ENCODE data around the gene DCTN4.

Gene DCTN4

DNA sequence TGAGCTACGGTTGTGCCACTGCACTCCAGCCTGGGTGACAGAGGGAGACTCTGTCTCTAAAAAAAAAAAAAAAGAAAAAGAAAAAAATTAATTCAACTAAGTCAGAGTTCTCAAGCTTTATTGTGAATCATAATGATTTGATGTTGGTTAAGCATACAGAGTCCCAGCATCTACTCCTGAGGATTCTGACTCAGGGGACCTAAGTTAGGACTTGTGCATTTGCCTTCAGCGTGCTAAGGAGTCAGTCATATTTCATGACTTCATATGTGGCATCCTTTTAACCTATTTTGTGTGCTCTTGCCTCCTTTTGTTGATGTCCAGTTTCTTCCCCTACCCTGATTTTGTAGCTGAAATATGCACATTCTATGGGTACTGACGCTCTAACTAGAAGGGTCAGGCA is 94.9 kb downstream of the DCTN4 start:
- DNase-seq, result no peak

DNA sequence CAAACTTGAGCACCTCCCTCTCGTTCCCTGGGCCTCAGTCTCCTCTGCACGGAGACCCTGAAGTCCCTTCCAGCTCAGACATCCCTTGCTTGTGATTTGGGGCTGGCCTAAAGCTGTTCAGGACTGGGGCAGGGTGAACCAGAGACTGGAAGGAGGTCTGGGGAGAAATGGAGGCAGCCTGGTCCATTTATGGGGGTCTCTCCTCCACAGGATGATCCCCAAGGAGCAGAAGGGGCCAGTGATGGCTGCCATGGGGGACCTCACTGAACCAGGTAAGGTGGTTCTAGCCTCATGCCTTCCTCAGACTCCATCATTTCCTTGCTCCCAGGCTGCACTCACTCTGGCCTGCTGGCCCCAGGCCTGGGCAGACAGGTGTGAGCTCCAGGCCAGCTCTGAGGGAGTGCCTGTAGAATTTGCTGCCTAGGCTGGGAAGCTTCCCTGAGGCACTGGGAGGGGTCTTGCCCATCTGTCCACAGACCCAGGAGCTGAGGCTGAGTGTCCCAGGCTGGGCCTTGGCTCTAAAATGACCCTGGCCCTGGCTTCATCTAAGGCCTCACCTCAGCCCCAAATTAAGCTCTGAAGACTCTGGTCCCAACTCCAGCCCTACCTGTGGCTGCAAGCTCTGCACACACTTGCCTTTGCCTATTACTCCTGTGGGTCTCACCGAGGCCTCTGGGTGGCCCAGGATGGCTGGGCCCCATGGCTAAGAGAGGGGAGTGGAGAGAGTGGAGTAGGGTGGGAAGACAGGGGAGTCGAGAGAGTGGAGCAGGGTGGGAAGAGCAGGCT is 95.9 kb downstream of the DCTN4 start:
- DNase-seq, result no peak

DNA sequence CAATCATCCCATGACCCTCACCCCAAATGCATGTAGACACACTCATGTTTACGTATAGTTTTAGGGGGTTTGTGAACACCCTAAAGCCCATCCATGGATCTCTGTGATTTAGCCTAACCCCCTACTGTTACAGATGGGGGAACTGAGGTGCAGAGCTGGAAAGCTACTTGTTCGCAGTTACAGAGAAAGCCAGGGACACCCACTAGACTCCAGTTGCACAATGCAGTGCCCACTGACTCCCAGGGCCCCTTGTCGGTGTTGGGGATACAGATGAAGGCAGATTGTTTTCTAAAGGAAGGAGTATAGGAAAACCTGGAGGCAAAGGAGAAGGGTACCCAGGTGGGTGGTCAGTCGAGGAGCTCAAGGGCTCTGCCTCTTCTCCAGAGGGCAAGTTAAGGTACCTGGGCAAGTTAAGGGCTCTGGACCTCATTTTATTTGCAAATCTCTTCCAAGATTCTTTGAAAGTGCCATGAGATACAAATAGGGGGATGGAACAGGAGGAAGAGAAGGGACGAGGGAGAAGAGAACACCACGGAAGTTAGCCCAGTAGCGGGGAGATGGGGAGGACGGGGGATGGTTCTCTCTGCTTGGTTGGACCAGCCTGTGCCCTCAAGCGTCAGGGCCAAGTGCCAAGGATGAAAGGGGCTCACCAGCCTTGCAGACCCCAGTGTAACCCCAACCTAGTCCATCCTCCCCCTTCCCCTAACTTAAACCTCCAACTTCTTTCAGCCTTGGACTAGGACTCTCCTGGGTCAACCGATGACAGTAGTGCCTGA is 96.8 kb downstream of the DCTN4 start:
- DNase-seq, result no peak

DNA sequence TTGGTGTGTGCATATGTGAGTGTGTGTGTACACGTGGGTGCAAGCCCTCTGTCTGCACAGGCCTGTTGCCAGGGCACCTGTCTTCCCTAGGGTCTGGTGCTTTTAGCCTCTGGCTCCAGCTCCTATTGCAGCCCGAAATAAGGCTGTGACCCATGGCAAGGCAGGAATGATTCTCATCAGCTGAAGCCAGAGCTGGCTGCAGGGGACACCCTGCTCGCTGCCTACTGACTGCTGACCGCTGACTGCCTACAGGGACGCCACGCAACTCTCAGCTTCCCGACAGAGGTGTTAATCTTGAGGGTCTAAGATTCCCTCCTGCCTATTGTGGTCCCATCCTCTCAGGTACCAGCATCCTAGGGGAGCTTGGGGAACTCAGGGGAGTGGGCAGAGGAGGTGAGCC is 97.7 kb downstream of the DCTN4 start, which contains the start of gene MYOZ3:
MYOZ3 (plus strand) TSS at position 166 of the 400 bp plus-strand sequence. CDS start 1,691 bp downstream, outside the sequence.
- DNase-seq, result no peak

DNA sequence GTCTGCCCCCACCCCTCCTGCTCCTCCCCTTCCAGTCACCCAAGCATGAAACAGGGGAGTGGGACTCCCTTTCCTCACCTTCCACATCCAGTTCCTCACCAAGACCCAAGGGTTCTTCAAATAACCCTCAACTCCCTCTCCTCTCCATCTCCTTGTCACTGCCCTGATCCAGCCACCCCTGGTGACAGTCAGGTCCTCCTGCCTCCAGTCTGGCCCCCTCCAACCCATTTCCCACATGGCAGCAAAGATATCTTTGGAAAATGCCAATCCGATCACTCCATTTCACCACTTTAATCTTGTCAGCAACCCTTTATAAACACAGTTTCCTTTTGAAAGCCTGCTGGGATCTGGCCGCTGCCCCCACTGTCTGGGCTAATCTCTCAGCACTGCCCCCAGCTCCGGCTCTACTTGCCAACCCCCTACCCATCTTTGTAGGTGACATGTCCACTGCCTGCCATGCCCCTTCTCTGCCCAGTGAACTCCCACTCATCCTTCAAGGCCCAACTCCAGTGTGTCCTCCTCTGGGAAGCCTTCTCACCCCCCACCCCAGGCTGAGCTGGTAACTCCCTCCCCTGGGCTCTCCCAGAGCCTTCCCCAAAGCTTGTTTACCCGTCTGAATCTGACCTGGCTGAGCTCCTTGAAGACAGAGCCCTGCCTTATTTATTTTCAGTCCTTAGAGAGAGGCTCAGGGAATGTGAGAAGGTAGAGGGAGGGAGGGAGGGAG is 98.5 kb downstream of the DCTN4 start:
- DNase-seq, result no peak

DNA sequence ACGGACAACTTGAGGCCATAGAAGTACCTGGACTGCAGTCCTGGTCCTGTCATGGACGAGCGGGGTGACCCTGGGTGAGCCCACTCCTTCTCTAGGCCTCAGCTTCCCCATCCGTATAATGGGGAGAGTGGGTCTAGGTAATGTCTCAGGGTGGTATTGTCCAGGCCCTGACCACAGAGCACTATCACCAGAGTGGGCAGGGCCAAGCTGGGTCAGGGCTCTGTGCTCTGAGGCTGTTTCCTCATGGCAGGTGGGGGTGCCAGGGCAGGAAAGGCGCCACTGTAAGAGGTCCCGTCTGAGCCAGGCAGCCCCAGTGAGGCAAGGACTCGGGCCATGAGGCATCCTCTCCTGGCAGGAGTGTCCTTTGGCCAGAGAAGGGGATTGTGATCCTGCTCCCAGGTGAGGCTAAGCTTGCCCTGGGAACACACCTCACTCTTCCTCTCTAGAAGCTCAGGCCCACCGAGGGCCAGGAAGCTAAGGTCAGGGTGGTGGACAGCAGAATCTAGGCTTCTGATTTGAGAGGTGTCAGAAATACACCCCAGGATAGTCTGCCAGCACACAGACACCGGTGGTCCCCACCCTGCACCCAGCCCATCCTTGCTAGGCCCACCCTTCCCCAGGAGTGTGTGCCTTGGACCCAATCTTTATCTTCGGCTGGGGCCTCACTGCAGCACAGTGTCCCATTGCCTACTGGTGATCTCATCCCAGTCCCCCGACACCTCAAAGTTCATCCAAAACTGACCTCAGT is 99.3 kb downstream of the DCTN4 start:
- no peak for DNase-seq

DNA sequence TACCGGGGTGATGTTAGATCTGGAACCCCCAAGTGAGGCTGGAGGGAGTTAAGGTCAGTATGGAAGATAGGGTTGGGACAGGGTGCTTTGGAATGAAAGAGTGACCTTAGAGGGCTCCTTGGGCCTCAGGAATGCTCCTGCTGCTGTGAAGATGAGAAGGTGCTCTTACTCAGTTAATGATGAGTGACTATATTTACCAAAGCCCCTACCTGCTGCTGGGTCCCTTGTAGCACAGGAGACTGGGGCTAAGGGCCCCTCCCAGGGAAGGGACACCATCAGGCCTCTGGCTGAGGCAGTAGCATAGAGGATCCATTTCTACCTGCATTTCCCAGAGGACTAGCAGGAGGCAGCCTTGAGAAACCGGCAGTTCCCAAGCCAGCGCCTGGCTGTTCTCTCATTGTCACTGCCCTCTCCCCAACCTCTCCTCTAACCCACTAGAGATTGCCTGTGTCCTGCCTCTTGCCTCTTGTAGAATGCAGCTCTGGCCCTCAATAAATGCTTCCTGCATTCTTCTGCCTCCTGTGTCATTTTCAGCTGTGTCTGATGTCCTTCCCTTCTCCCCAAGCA is 100.0 kb downstream of the DCTN4 start:
- DNase-seq, result no peak

Measured in hematopoietic multipotent progenitor cell treated with erythropoietin and hydrocortisone succinate and interleukin-3 and kit ligand, for 4 days (in vitro differentiated cells).